ENCODE data around the gene SLC6A12.
A peak's percentile ranks its signal among the peaks of the same experiment; 100 is the strongest.
"Not testable (repeated sequence)": the region's sequence is repeated elsewhere in the genome, so short reads cannot be mapped to it uniquely, and the experiment has no call there.

SLC6A12 gene

GRCh38 chr12:188910-189621 lies 24.9 kb downstream of the SLC6A12 start:
- in situ Hi-C loops (cut with HindIII; ENCODE audit: low pct_ligation_motif_present, low pct_unique_long_range_greater_than_20kb, low sequenced_read_pairs) = no loop called here
- DNase-seq = peak; percentile 75

- DNase-seq; in situ Hi-C loops (cut with HindIII; ENCODE audit: low pct_ligation_motif_present, low pct_unique_long_range_greater_than_20kb, low sequenced_read_pairs): not testable (repeated sequence)
Observed at GRCh38 chr12:187986-188909, 25.7 kb downstream of the SLC6A12 start.

GRCh38 chr12:186006-186625 lies 27.8 kb downstream of the SLC6A12 start:
- DNase-seq = no peak
- in situ Hi-C loops (cut with HindIII; ENCODE audit: low pct_ligation_motif_present, low pct_unique_long_range_greater_than_20kb, low sequenced_read_pairs) = no loop called here

- DNase-seq = no peak
- in situ Hi-C loops (cut with HindIII; ENCODE audit: low pct_ligation_motif_present, low pct_unique_long_range_greater_than_20kb, low sequenced_read_pairs) = no loop called here
Observed at GRCh38 chr12:185576-185955, 28.4 kb downstream of the SLC6A12 start.

- in situ Hi-C loops (cut with HindIII; ENCODE audit: low pct_ligation_motif_present, low pct_unique_long_range_greater_than_20kb, low sequenced_read_pairs) = no loop called here
- DNase-seq = no peak
Observed at GRCh38 chr12:184811-185575, 29.0 kb downstream of the SLC6A12 start.

- peak; percentile 77 for DNase-seq
- in situ Hi-C loops (cut with HindIII; ENCODE audit: low pct_ligation_motif_present, low pct_unique_long_range_greater_than_20kb, low sequenced_read_pairs) = no loop called here
Observed at GRCh38 chr12:182381-182892, 31.5 kb downstream of the SLC6A12 start.

GRCh38 chr12:181921-182320 lies 32.0 kb downstream of the SLC6A12 start:
- in situ Hi-C loops (cut with HindIII; ENCODE audit: low pct_ligation_motif_present, low pct_unique_long_range_greater_than_20kb, low sequenced_read_pairs) = no loop called here
- DNase-seq = no peak

- no peak for DNase-seq
- in situ Hi-C loops (cut with HindIII; ENCODE audit: low pct_ligation_motif_present, low pct_unique_long_range_greater_than_20kb, low sequenced_read_pairs) = no loop called here
Observed at GRCh38 chr12:180445-180844, 33.5 kb downstream of the SLC6A12 start.

- no peak for DNase-seq
- in situ Hi-C loops (cut with HindIII; ENCODE audit: low pct_ligation_motif_present, low pct_unique_long_range_greater_than_20kb, low sequenced_read_pairs) = no loop called here
Observed at GRCh38 chr12:179885-180284, 34.1 kb downstream of the SLC6A12 start.

- no peak for DNase-seq
- in situ Hi-C loops (cut with HindIII; ENCODE audit: low pct_ligation_motif_present, low pct_unique_long_range_greater_than_20kb, low sequenced_read_pairs) = no loop called here
Observed at GRCh38 chr12:179131-179884, 34.6 kb downstream of the SLC6A12 start.

GRCh38 chr12:178829-179109 lies 35.2 kb downstream of the SLC6A12 start:
- in situ Hi-C loops (cut with HindIII; ENCODE audit: low pct_ligation_motif_present, low pct_unique_long_range_greater_than_20kb, low sequenced_read_pairs) = no loop called here
- no peak for DNase-seq

GRCh38 chr12:177980-178828 lies 35.8 kb downstream of the SLC6A12 start:
- DNase-seq = no peak
- in situ Hi-C loops (cut with HindIII; ENCODE audit: low pct_ligation_motif_present, low pct_unique_long_range_greater_than_20kb, low sequenced_read_pairs) = no loop called here

GRCh38 chr12:177336-177979 lies 36.5 kb downstream of the SLC6A12 start:
- in situ Hi-C loops (cut with HindIII; ENCODE audit: low pct_ligation_motif_present, low pct_unique_long_range_greater_than_20kb, low sequenced_read_pairs) = no loop called here
- DNase-seq = no peak

- in situ Hi-C loops (cut with HindIII; ENCODE audit: low pct_ligation_motif_present, low pct_unique_long_range_greater_than_20kb, low sequenced_read_pairs) = no loop called here
- peak; percentile 36 for DNase-seq
Observed at GRCh38 chr12:176321-177181, 37.4 kb downstream of the SLC6A12 start.

- in situ Hi-C loops (cut with HindIII; ENCODE audit: low pct_ligation_motif_present, low pct_unique_long_range_greater_than_20kb, low sequenced_read_pairs) = no loop called here
- DNase-seq = no peak
Observed at GRCh38 chr12:175759-176158, 38.2 kb downstream of the SLC6A12 start.

- DNase-seq = no peak
Observed at GRCh38 chr12:175250-175649, 38.7 kb downstream of the SLC6A12 start.

More at GRCh38 chr12:175250-175649, 38.7 kb downstream of the SLC6A12 start:
- in situ Hi-C loops (cut with HindIII; ENCODE audit: low pct_ligation_motif_present, low pct_unique_long_range_greater_than_20kb, low sequenced_read_pairs) = no loop called here

All from ACHN (cell line).